GM23248 (cell line): ENCODE measurements around the gene BAG1. TPM values are rescaled to one million over a fixed set of nuclear protein-coding genes. Genes with fewer than 3 reads are reported as not detected.
A peak's percentile ranks its signal among the peaks of the same experiment; 100 is the strongest.

Experiments
- DNase-seq: peaks from one replicate; pipeline ENCODE4 v3.0.0-alpha.2; 2015
- H2AFZ ChIP-seq: fragments of 200-600 bp; sonication (generic); 2 replicates; pipeline ENCODE4 v1.6.1; 2016; ENCODE audit warnings: antibody characterized with exemption
- H3F3A ChIP-seq: fragments of 200-600 bp; sonication (generic); 2 replicates; pipeline ENCODE4 v1.6.1; 2016; ENCODE audit warnings: mild to moderate bottlenecking, antibody characterized with exemption, mixed run types; ENCODE audit not compliant: insufficient read depth
- H3K27ac ChIP-seq: fragments of 200-600 bp; sonication (generic); 2 replicates; pipeline ENCODE4 v1.5.1; 2016; ENCODE audit warnings: mild to moderate bottlenecking
- H3K27me3 ChIP-seq: fragments of 200-600 bp; sonication (generic); replicated peaks from 2 replicates; pipeline ENCODE4 v1.6.1; 2016; ENCODE audit warnings: mild to moderate bottlenecking; ENCODE audit not compliant: insufficient read depth
- H3K36me3 ChIP-seq: fragments of 200-600 bp; sonication (generic); 2 replicates; pipeline ENCODE4 v1.6.1; 2016; ENCODE audit warnings: low read depth, mild to moderate bottlenecking
- H3K4me1 ChIP-seq: fragments of 200-600 bp; sonication (generic); 2 replicates; pipeline ENCODE4 v1.6.1; 2016; ENCODE audit warnings: mild to moderate bottlenecking; ENCODE audit not compliant: insufficient read depth
- H3K4me2 ChIP-seq: fragments of 200-600 bp; sonication (generic); one replicate; pipeline ENCODE4 v1.6.1; 2016; ENCODE audit warnings: mild to moderate bottlenecking; ENCODE audit not compliant: unreplicated experiment
- H3K4me3 ChIP-seq: fragments of 200-600 bp; sonication (generic); 2 replicates; pipeline ENCODE4 v1.5.1; 2016; ENCODE audit warnings: mild to moderate bottlenecking
- H3K79me2 ChIP-seq: fragments of 200-600 bp; sonication (generic); 2 replicates; pipeline ENCODE4 v1.6.1; 2016; ENCODE audit warnings: mild to moderate bottlenecking; ENCODE audit not compliant: insufficient read depth
- H3K9ac ChIP-seq: fragments of 200-600 bp; sonication (generic); 2 replicates; pipeline ENCODE4 v1.6.1; 2016; ENCODE audit warnings: mild to moderate bottlenecking
- H3K9me2 ChIP-seq: fragments of 200-600 bp; sonication (generic); 2 replicates; pipeline ENCODE4 v1.6.1; 2016; ENCODE audit warnings: mixed run types, mild to moderate bottlenecking, moderate library complexity; ENCODE audit not compliant: insufficient read depth
- H3K9me3 ChIP-seq: fragments of 200-600 bp; sonication (generic); one replicate; pipeline ENCODE4 v1.6.1; 2017; ENCODE audit warnings: low read depth
- H4K20me1 ChIP-seq: fragments of 200-600 bp; sonication (generic); 2 replicates; pipeline ENCODE4 v1.6.0; 2016; ENCODE audit not compliant: insufficient read depth
- EZH2 ChIP-seq: fragments of 200-600 bp; sonication (generic); IDR thresholded peaks from 2 replicates; pipeline ENCODE4 v1.6.1; 2018; ENCODE audit warnings: antibody characterized with exemption, mild to moderate bottlenecking; ENCODE audit not compliant: insufficient read depth, poor library complexity, severe bottlenecking
- EZH2phosphoT487 ChIP-seq: fragments of 200-600 bp; sonication (generic); IDR thresholded peaks from 2 replicates; pipeline ENCODE4 v1.6.1; 2018; ENCODE audit warnings: antibody characterized with exemption, moderate library complexity, mild to moderate bottlenecking, low read depth; ENCODE audit not compliant: insufficient read depth
- WGBS, 2 experiments: methylation state at CpG; one replicate each; pipeline ENCODE4 v1.1.6; 2015 to 2017; ENCODE audit warnings: low lambda C conversion rate in 2 of 2, low coverage in 1 of 2; ENCODE audit errors: missing lambda C conversion rate in 2 of 2; 5-methylcytosine and 5-hydroxymethylcytosine counted together
- in situ Hi-C: fragments of 300-500 bp; cut with MboI; formaldehyde crosslinking; loops from 2 replicates; pipeline ENCODE4 v1.15.0; 2020
- polyA plus RNA-seq: library from polyadenylated mRNA; unstranded; fragments of >200 nt; fragmentation: Nextera tagmentation; extraction: Ambion mirVana; gene quantifications from 2 replicates; pipeline ENCODE4 v1.2.1, GENCODE V29; 2016
- total RNA-seq: library from RNA; depleted of rRNA; stranded (reverse); fragments of >200 nt; shearing (Covaris generic); gene quantifications from 2 replicates; pipeline ENCODE4 v1.2.3, GENCODE V29; 2014

BAG1 gene
- total and polyA plus RNA-seq, 2 experiments from 2014 or later = 38.2 to 49.7 TPM

DNA sequence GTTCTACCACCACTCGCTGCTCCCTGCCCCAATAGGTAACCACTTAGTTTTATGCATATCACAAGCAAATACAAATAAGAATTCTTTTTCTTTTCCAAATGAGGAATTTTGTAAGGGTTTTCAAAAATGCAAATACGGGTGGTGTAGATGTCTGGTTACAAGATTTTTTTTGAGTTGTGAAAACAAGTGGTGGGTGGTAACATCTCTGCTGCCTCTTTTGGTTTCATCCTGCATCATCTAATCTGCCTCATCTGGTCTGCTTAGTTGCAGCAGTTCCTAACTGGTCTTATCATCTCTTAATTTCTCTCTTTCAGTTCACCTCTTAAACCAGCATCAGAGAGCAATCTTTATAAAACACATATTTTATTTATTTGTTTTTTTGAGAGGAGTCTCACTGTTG, 31.1 kb upstream of the BAG1 start:
- no peak for TF ChIP-seq EZH2phosphoT487
- no peak for TF ChIP-seq EZH2
- Histone ChIP-seq H3K9me3 (no peaks in the 10 kb centered on the region), H4K20me1 (no peaks in the 10 kb centered on the region), H3K4me3 (no peak overlapping the region), H3K36me3 (peaks cover 42% of the 10 kb centered on the region; the same call in 1 of the 2 replicates), H3K9me2 (no peaks in the 10 kb centered on the region), H3K4me1 (0 out of 2 replicates have a peak, but pooled peaks cover 25% of the 10 kb centered on the region), H3K27me3 (no peaks in the 10 kb centered on the region), H3K4me2 (no peak overlapping the region), H3K9ac (no peak overlapping the region), H3K79me2 (peaks cover 97% of the 10 kb centered on the region), H2AFZ (no peak overlapping the region), H3K27ac (no peak overlapping the region), H3F3A (peaks cover 10% of the 10 kb centered on the region)
- in situ Hi-C loops = no loop called here
- WGBS, 2 experiments = 67 to 69% methylated on average over 2 of the region's 2 CpGs
- DNase-seq = no peak

DNA sequence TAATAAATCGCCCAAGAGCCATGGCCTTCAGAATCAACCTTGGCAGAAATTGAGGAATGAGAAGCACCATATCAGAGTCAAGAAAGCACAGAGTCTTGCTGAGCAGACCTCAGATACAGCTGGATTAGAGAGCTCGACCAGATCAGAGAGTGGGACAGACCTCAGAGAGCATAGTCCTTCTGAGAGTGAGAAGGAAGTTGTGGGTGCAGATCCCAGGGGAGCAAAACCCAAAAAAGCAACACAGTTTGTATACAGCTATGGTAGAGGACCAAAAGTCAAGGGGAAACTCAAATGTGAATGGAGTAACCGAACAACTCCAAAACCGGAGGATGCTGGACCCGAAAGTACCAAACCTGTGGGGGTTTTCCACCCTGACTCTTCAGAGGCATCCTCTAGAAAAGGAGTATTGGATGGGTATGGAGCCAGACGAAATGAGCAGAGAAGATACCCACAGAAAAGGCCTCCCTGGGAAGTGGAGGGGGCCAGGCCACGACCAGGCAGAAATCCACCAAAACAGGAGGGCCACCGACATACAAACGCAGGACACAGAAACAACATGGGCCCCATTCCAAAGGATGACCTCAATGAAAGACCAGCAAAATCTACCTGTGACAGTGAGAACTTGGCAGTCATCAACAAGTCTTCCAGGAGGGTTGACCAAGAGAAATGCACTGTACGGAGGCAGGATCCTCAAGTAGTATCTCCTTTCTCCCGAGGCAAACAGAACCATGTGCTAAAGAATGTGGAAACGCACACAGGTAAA, 30.3 kb upstream of the BAG1 start:
- H3K79me2 ChIP-seq = peaks cover 90% of the 10 kb centered on the region
- H3F3A ChIP-seq = peaks cover 10% of the 10 kb centered on the region
- H3K4me1 ChIP-seq = 0 out of 2 replicates have a peak, but pooled peaks cover 25% of the 10 kb centered on the region
- in situ Hi-C loops = no loop called here
- no peaks in the 10 kb centered on the region for H3K27me3 ChIP-seq
- H2AFZ ChIP-seq = no peak overlapping the region
- no peak overlapping the region for H3K4me2 ChIP-seq
- no peak overlapping the region for H3K9ac ChIP-seq
- H4K20me1 ChIP-seq = no peaks in the 10 kb centered on the region
- H3K36me3 ChIP-seq = peaks cover 42% of the 10 kb centered on the region; the same call in 1 of the 2 replicates
- H3K9me3 ChIP-seq = no peaks in the 10 kb centered on the region
- no peak overlapping the region for H3K4me3 ChIP-seq
- no peaks in the 10 kb centered on the region for H3K9me2 ChIP-seq
- no peak for DNase-seq
- no peak for TF ChIP-seq EZH2phosphoT487
- no peak for TF ChIP-seq EZH2
- 92 to 95% methylated on average over 12 of the region's 12 CpGs for WGBS, 2 experiments
- H3K27ac ChIP-seq = no peak overlapping the region

DNA sequence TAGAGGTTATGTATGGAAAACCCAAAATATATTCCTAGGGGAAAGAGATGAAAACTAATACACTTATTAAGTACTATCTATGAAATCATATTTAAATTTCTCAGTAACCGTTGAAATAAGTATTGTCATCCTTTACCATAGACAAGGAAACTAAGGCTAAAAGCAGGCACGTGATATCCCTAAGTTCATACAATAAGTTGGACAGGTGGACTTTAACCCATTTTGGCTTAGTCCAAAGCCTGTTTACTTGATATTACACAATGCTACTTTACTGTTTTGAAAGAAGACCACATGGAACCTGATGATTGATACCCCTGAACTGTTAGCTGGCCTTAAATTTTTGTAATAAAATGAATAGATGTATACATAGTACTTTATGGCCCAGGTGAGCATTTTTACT, 29.3 kb upstream of the BAG1 start:
- Histone ChIP-seq H3K4me3 (no peak overlapping the region), H3K9ac (no peak overlapping the region), H4K20me1 (no peaks in the 10 kb centered on the region), H3K27me3 (no peaks in the 10 kb centered on the region), H3K27ac (no peak overlapping the region), H3K4me2 (no peak overlapping the region), H3K4me1 (0 out of 2 replicates have a peak, but pooled peaks cover 25% of the 10 kb centered on the region), H3F3A (peaks cover 10% of the 10 kb centered on the region), H2AFZ (no peak overlapping the region), H3K79me2 (peaks cover 79% of the 10 kb centered on the region), H3K9me2 (no peaks in the 10 kb centered on the region), H3K36me3 (peaks cover 32% of the 10 kb centered on the region; the same call in 1 of the 2 replicates), H3K9me3 (no peaks in the 10 kb centered on the region)
- no peak for DNase-seq
- TF ChIP-seq EZH2 = no peak
- TF ChIP-seq EZH2phosphoT487 = no peak
- WGBS, 2 experiments = 97 to 98% methylated on average over 2 of the region's 2 CpGs
- in situ Hi-C loops = no loop called here

DNA sequence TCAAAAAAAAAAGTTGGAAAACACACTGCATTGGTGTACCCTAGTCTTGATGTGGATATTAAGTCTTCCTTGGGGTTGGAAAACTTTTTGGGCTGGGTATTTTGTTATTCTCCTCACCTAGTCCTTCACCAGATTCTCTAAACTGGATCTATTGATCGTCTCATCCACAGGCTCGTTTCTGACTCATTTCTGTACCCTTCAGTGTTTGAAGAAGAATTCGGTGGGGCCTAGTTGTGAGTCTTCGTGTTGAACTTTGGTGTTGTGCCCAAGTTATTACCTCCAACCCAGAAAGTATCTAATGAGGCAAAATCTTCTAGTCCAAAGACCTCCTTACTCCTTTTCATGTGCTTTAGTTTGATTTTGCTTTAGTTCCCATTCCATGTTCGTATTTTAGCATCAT, 27.4 kb upstream of the BAG1 start:
- Histone ChIP-seq H3K9me2 (no peaks in the 10 kb centered on the region), H4K20me1 (no peaks in the 10 kb centered on the region), H3K9ac (no peak overlapping the region), H3F3A (peaks cover 9% of the 10 kb centered on the region), H3K79me2 (peaks cover 60% of the 10 kb centered on the region), H3K36me3 (peaks cover 17% of the 10 kb centered on the region; the same call in 1 of the 2 replicates), H3K4me1 (0 out of 2 replicates have a peak, but pooled peaks cover 25% of the 10 kb centered on the region), H2AFZ (no peak overlapping the region), H3K4me2 (no peak overlapping the region), H3K27me3 (no peaks in the 10 kb centered on the region), H3K4me3 (no peak overlapping the region), H3K9me3 (no peaks in the 10 kb centered on the region), H3K27ac (peak overlapping the region; percentile 100)
- 83% methylated on average over 5 of the region's 5 CpGs for WGBS, 2 experiments
- TF ChIP-seq EZH2phosphoT487 (no peak), EZH2 (no peak)
- in situ Hi-C loops = no loop called here
- DNase-seq = no peak
